ENCODE measurements around the gene MGST3. TPM values are rescaled to one million over a fixed set of nuclear protein-coding genes. Genes with fewer than 3 reads are reported as not detected.

Gene MGST3
- total and polyA plus RNA-seq, 2 of the 13 experiments (the other 11 are each of a cell fraction or from before 2014, with no cell fraction given), result 59.7 to 61.2 TPM

GRCh38 chr1:165697881-165698760, 67.1 kb downstream of the MGST3 start, which contains the start of gene ALDH9A1 (continued):
- TF ChIP-seq, protein P1, sequence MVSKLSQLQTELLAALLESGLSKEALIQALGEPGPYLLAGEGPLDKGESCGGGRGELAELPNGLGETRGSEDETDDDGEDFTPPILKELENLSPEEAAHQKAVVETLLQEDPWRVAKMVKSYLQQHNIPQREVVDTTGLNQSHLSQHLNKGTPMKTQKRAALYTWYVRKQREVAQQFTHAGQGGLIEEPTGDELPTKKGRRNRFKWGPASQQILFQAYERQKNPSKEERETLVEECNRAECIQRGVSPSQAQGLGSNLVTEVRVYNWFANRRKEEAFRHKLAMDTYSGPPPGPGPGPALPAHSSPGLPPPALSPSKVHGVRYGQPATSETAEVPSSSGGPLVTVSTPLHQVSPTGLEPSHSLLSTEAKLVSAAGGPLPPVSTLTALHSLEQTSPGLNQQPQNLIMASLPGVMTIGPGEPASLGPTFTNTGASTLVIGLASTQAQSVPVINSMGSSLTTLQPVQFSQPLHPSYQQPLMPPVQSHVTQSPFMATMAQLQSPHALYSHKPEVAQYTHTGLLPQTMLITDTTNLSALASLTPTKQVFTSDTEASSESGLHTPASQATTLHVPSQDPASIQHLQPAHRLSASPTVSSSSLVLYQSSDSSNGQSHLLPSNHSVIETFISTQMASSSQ (IDR thresholded peaks at IDR 0.05; ENCODE audit: low read depth), result no peak
- TF ChIP-seq, protein P1 (CRISPR knock-in tag; IDR thresholded peaks at IDR 0.05; ENCODE audit: borderline replicate concordance), result 0 out of 2 replicates have a peak, but pooled peaks have one; percentile 35
- TF ChIP-seq ZBTB42 (CRISPR knock-in tag; IDR thresholded peaks at IDR 0.05) (0 out of 2 replicates have a peak, but pooled peaks have one; percentile 72), SP140L (CRISPR knock-in tag; IDR thresholded peaks at IDR 0.05; ENCODE audit: borderline replicate concordance) (no peak), THAP7 (CRISPR knock-in tag; IDR thresholded peaks at IDR 0.05) (peak; percentile 73; the same call in 1 of the 2 replicates), SMYD3 (CRISPR knock-in tag; IDR thresholded peaks at IDR 0.05) (no peak), ZNF296 (CRISPR knock-in tag; conservative IDR thresholded peaks at IDR 0.05) (no peak), ZNF530 (CRISPR knock-in tag; IDR thresholded peaks at IDR 0.05; ENCODE audit: low read depth) (no peak), HNF4A (CRISPR knock-in tag; IDR thresholded peaks at IDR 0.05) (no peak), ZNF768 (CRISPR knock-in tag; IDR thresholded peaks at IDR 0.05) (peak; percentile 59; the same call in 1 of the 2 replicates), ZNF713 (CRISPR knock-in tag; IDR thresholded peaks at IDR 0.05) (no peak), ZNF138 (CRISPR knock-in tag; IDR thresholded peaks at IDR 0.05; ENCODE audit: low read depth) (no peak), GATAD2A (CRISPR knock-in tag; IDR thresholded peaks at IDR 0.05) (peak; percentile 19; the same call in 1 of the 2 replicates), NFE2L2 (IDR thresholded peaks at IDR 0.05; ENCODE audit: low read length) (no peak), MEIS1 (CRISPR knock-in tag; IDR thresholded peaks at IDR 0.05; ENCODE audit: borderline replicate concordance) (no peak), ZNF143 (CRISPR knock-in tag; IDR thresholded peaks at IDR 0.05) (peak; percentile 70), ZNF790 (CRISPR knock-in tag; IDR thresholded peaks at IDR 0.05; ENCODE audit: borderline replicate concordance) (peak; percentile 77; the same call in 1 of the 2 replicates), KLF9 (CRISPR knock-in tag; IDR thresholded peaks at IDR 0.05; ENCODE audit: low read depth) (no peak), ZNF333 (CRISPR knock-in tag; IDR thresholded peaks at IDR 0.05; ENCODE audit: borderline replicate concordance) (peak; percentile 38; the same call in 1 of the 2 replicates)
- TF ChIP-seq, protein P2, sequence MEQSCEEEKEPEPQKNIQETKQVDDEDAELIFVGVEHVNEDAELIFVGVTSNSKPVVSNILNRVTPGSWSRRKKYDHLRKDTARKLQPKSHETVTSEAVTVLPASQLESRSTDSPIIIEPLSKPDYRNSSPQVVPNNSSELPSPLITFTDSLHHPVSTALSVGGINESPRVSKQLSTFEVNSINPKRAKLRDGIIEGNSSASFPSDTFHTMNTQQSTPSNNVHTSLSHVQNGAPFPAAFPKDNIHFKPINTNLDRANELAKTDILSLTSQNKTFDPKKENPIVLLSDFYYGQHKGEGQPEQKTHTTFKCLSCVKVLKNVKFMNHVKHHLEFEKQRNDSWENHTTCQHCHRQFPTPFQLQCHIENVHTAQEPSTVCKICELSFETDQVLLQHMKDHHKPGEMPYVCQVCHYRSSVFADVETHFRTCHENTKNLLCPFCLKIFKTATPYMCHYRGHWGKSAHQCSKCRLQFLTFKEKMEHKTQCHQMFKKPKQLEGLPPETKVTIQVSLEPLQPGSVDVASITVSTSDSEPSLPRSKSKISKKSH (CRISPR knock-in tag; IDR thresholded peaks at IDR 0.05; ENCODE audit: borderline replicate concordance), result peak; percentile 74
- TF ChIP-seq, protein P3, sequence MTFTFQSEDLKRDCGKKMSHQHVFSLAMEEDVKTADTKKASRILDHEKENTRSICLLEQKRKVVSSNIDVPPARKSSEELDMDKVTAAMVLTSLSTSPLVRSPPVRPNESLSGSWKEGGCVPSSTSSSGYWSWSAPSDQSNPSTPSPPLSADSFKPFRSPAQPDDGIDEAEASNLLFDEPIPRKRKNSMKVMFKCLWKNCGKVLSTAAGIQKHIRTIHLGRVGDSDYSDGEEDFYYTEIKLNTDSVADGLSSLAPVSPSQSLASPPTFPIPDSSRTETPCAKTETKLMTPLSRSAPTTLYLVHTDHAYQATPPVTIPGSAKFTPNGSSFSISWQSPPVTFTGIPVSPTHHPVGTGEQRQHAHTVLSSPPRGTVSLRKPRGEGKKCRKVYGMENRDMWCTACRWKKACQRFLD (CRISPR knock-in tag; IDR thresholded peaks at IDR 0.05; ENCODE audit: borderline replicate concordance), result peak; percentile 32; the same call in 1 of the 2 replicates
